NCI-H2196 treated with DMSO at 0.1 percent for 48 hours (cell line): ENCODE data around the gene GATA5.

ENCODE experiments used
- DNase-seq: peaks from one replicate; lab custom pipeline; 2025; ENCODE audit not compliant: unreplicated experiment; lab: John Stamatoyannopoulos, UW

The GATA5 gene

GRCh38 chr20:62457098-62457497 lies 18.7 kb downstream of the GATA5 start:
- DNase-seq = no peak

GRCh38 chr20:62455929-62456328 lies 19.9 kb downstream of the GATA5 start:
- DNase-seq = no peak

DNA sequence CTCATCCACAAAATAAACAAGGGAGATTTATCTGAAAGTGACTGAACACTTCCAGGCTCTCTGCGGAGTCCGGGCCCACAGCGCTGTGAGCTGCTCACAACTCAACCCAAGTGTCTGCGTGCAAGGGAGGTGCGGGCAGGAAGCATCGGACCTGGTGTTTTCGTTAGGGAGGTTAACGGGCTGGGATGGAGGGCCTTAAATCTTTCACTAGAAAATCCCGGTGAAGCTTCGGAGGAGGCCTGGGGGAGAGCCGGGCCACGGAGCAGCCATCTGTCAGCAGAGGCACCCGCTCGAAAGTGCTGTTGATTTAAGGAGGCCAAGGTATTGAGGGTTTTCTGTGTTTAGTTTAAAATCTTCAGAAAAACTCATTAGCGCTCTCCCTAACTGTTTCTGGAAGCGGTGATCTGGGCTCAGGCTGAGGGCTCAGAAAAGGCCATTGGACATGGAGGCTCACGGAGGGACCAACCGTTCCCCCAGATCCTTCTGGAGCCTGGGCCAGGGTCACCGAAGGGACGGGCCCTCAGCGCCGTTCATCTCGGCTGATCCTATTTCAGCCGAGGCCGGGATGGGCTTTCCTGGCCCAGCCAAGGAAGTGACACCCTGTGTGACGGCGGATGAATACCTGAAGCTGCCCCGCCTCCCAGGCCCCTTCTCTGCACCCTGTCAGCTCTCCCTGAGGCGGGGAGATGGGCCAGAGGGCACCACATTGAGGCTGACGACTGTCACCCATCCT lies 20.7 kb downstream of the GATA5 start:
- DNase-seq = no peak

DNA sequence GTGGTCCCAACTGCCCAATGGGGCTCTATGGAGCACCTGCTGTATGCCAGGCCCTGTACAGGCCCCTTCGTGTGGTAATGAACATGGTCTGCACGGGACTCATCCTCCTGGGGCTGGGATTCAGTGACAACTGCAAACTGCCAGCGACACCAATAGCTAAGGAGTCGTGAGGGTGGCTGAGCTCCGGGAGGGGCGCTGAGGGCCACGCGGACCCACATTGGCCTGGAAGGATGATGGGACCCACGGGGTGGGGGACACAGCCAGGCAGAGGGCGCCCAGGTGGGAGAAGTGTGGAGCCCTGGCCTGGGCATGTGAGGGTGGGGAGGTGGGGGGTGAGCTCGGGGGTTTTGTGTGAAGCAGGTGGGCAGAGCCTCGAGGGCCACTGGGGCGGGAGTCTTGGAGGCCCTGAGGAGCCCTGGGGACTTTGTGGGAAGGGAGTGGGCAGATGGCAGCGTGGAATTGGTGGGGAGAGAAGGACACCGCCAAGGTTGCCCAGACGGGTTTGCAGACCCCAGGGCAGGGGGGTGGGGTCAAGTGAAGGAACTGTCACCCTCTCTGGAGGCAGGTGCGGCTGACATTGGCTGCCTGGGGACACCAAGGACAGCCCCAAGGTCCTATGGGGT lies 22.5 kb downstream of the GATA5 start:
- no peak for DNase-seq

- DNase-seq = no peak
Measured at GRCh38 chr20:62452475-62453095, 23.2 kb downstream of the GATA5 start.

DNA sequence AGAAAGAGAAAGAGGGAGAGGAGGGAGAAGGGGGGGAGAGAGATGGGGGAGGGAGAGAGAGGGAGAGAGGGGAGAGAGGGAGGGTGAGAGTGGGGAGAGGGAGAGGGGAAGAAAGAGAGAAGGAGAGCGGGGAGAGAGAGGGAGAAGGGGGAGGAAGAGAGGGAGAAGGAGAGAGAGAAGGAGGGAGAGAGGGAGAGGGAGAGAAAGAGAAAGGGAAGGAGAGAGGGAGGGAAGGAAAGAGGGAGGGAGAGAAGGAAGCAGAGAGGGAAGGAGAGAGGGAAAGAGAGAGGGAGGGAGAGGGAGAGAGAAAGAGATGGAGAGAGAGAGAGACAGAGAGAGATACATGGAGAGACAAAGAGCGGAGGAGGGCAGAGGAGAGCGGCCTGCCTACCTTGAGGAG lies 23.8 kb downstream of the GATA5 start:
- DNase-seq = no peak

- no peak for DNase-seq
Measured at GRCh38 chr20:62451156-62451767, 24.5 kb downstream of the GATA5 start.

- DNase-seq = no peak
Measured at GRCh38 chr20:62449951-62450691, 25.7 kb downstream of the GATA5 start.

DNA sequence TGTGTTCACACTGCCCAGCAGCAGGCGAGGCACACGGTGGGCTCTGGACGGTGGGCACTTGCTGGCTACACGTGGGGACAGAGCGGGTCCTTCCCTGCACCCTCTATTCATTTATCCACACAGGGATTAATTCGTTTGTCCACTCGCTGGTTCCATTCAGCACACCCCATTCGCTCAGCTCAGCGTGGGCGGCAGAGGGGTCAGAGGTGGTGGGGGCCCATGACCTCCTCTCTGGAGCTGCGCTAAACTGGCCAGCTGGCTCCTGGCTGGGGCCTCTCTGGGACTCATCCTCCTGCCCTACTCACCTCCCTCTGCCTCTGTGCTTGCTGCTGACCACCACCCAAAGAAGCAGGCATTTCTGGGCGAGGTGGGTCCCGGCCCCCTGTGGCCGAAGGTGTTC lies 27.0 kb downstream of the GATA5 start:
- DNase-seq = no peak

DNA sequence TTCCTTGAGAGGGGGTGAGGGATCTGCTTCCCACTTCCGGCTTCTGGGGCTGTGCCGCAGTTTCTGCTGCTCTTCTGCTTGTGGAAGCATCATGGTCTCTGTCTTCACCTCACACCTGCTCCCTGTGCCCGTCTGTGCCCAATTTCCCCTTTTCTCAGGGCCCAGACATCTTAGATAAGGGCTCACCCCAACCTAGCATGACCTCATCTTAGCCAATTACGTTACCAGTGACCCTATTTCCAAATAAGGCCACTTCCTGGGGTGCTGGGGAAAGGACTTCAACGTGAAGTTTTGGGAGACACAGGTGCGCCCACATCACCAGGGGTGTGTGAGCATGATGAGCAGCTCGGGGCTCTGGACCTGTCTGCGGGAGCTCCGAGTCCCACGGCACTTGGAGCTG lies 27.8 kb downstream of the GATA5 start:
- no peak for DNase-seq

GRCh38 chr20:62446888-62447869 lies 28.6 kb downstream of the GATA5 start:
- no peak for DNase-seq

DNA sequence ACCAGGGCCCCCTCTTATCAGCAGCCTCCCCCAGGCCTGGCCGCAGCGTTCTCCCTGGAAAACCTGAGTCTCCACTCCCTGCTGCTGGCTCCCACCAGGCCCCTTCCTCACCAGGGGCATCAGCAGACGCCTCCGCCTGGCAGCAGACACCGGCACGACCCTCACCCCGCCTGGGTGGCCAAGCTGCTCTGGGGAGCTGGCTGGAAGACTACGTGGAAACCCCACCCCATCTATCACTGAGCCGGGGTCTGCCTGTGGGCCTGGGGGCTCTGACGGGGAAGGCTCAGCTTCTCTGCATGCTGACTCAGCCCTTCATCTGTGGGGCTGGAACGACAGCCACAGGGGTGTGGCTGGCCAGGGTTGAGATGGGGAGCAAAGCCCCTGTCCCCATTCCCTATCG lies 29.3 kb downstream of the GATA5 start:
- no peak for DNase-seq

GRCh38 chr20:62445553-62446340 lies 30.0 kb downstream of the GATA5 start:
- no peak for DNase-seq

DNA sequence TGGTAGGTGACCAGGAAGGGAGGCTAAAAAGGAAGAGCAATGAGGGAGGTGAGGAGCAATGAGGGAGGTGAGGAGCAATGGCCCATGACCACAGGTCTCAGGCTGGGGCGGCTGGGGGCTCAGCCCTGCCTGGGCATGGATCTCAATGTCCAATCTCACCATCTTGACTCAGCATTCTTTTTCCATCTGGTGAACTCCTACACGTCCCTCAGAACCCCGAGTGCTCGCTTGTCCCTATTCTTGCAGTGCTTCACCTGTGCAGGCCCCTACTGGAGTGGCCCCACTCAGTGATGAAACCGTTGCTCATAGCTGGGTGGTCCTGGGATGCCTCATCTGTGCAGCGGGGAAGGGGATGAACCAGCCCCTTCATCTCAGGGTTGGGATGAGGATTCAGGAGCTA lies 31.5 kb downstream of the GATA5 start:
- DNase-seq = no peak

DNA sequence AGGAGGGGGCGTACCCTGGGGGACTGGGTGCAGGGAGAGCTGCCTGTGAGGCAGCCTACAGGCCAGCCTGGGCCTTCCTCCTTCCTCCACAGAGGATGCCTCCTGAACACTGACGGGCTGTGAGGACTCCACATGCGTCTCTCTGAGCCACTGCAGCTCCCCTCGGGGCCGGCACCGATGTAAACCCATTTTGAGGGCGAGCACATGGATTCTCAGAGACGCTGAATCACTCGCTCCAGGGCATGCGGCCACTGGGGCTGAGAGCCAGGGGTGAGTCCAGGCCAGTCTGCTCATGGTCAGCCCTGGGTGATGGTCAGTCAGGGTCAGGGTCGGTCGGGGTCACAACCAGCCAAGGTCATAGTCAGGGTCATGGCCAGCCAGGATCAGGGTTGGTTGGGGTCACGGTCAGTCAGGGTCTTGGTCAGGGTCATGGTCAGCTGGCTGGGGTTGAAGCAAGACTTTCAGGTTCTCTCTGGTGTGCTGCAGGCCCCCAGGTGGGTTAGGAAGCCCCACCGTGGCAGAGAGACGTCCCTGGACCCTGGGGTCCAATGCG lies 33.7 kb downstream of the GATA5 start:
- no peak for DNase-seq

DNA sequence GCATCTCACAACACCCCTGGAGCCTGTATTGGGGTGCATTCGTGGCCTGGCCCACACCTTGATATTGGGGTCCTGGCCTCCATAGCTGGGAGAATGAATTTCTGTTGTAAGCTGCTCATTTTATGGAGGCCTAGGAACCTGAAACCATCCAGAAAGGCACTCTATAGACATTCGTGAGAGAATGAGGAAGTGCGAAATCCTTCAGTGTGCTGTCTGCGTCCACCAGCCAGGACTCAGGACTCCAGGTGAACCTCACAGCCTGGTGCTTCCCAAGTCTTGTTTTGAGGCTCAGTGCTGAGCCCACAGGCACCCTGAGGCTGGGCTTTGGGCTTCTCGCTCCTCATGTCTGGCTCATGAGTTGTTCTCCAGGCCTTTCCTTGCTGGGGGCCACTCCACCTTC lies 36.6 kb downstream of the GATA5 start:
- no peak for DNase-seq

DNA sequence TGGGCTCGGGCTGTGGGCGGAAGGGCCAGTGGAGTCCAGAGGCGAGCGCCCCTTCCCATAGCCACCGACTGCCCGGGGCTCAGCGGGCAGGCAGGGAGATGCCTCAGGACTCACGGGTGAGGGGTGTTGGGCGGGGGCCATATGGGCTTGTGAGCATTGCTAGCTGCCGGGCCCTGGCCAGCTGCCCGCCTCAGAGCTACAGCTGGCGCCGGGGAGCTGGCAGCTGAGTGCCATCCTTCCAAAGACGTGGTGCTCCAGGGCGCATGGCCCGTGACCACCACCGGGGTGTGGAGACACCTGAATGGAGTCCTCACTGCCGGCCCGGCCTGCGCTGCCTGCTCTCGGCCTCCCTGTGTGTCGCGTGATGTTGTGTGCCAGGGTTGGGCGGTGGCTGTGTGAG lies 37.9 kb downstream of the GATA5 start:
- peak; percentile 43 for DNase-seq

DNA sequence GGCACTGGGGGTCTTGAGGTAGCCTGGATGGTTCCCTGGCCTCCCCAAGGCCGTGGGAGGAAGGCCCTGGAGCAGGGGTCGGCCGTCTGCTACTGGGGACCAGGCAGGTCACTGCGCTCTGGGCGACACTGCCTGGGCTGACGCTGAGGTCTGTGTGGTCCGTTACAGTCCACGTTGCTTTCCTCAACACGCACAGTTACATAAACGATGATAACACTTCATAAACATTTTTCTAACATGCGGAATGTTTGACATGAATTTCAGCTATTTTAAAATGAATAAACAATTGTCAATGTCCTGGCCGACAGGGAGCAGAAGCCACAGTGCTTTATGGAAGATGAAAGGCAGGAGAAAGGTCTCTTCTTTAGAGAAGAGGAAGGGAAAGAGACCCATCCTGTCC lies 38.3 kb downstream of the GATA5 start:
- no peak for DNase-seq

- DNase-seq = no peak
Measured at GRCh38 chr20:62436692-62437091, 39.1 kb downstream of the GATA5 start.
